ENCODE results near the gene B9D1. TPM values are rescaled to one million over a fixed set of nuclear protein-coding genes. Genes with fewer than 3 reads are reported as not detected.
A peak's percentile ranks its signal among the peaks of the same experiment; 100 is the strongest.

B9D1 gene
- polyA plus RNA-seq, 1 of the 3 experiments (the other 2 are of a cell fraction) = 81.6 TPM

- TF ChIP-seq RAD21 (IDR thresholded peaks at IDR 0.05; ENCODE audit: low read length) (no peak), FOXJ3 (CRISPR knock-in tag; IDR thresholded peaks at IDR 0.05) (no peak), MEF2A (IDR thresholded peaks at IDR 0.05; ENCODE audit: borderline replicate concordance, low read depth) (no peak), PBX3 (IDR thresholded peaks at IDR 0.05) (no peak), EP300 (IDR thresholded peaks at IDR 0.05; ENCODE audit: borderline replicate concordance in 1 of 2, low read depth in 1 of 2, low read length in 1 of 2) (no peak), EZH2phosphoT487 (IDR thresholded peaks at IDR 0.05; ENCODE audit: borderline replicate concordance, low read depth) (no peak), TEAD4 (IDR thresholded peaks at IDR 0.05; ENCODE audit: borderline replicate concordance, insufficient read depth) (no peak), GATA2 (CRISPR knock-in tag; IDR thresholded peaks at IDR 0.05) (no peak), JUND (IDR thresholded peaks at IDR 0.05) (no peak), ELF1 (IDR thresholded peaks at IDR 0.05) (no peak), FOSL2 (IDR thresholded peaks at IDR 0.05; ENCODE audit: borderline replicate concordance, low read depth) (no peak), MAX (IDR thresholded peaks at IDR 0.05; ENCODE audit: low read depth) (no peak), ZBTB33 (IDR thresholded peaks at IDR 0.05; ENCODE audit: borderline replicate concordance, low read depth) (no peak), USF2 (IDR thresholded peaks at IDR 0.05; ENCODE audit: borderline replicate concordance, low read depth, low read length) (no peak), NRF1 (IDR thresholded peaks at IDR 0.05; ENCODE audit: low read depth, low read length) (no peak), IRF3 (IDR thresholded peaks at IDR 0.05; ENCODE audit: low read depth, low read length) (no peak), MXI1 (IDR thresholded peaks at IDR 0.05; ENCODE audit: low read depth, low read length) (no peak)
- no peaks in the 10 kb centered on the region for H3K9me3 ChIP-seq
- H3K4me1 ChIP-seq (ENCODE audit: control insufficient read depth in 1 of 2, insufficient read depth in 2 of 2, low read depth in 1 of 2, low read length in 1 of 2) = peaks cover 13% of the 10 kb centered on the region in 2 experiments; a peak in 3 of 4 replicates
- 93% methylated on average over 2 of the region's 7 CpGs for WGBS (ENCODE audit: low lambda C conversion rate)
- no peaks in the 10 kb centered on the region for H4K20me1 ChIP-seq (ENCODE audit: insufficient read depth)
- ChIA-PET CTCF (interaction anchor here (1.0 to 3.7 kb wide), 5 partner anchors 20 to 104 kb away, joined by 3 to 20 read pairs (median 4); partner anchors contain the start of gene B9D1), POLR2A (interaction anchor here (1.0 kb wide), 1 partner anchor 105 kb away, joined by 3 read pairs; the partner anchor contains the start of gene EPN2)
- H3K9me2 ChIP-seq = no peaks in the 10 kb centered on the region
- H2AFZ ChIP-seq (ENCODE audit: low read depth) = no peak overlapping the region
- no peak overlapping the region for H3K4me3 ChIP-seq (ENCODE audit: low read depth in 2 of 2, low read length in 1 of 2)
- no peaks in the 10 kb centered on the region for H3K79me2 ChIP-seq (ENCODE audit: insufficient read depth)
- no peak overlapping the region for H3K27ac ChIP-seq (ENCODE audit: low read depth in 2 of 2, low read length in 1 of 2)
- H3K36me3 ChIP-seq (replicated peaks in 1 of 2; ENCODE audit: control insufficient read depth in 1 of 2, insufficient read depth in 2 of 2, low read length in 1 of 2) = no peaks in the 10 kb centered on the region
- no peaks in the 10 kb centered on the region for H3K27me3 ChIP-seq (ENCODE audit: insufficient read depth)
- H3K4me2 ChIP-seq = no peak overlapping the region
- peak; percentile 54 for DNase-seq
- peaks cover 16% of the 10 kb centered on the region for H3F3A ChIP-seq (replicated peaks; ENCODE audit: insufficient read depth)
- H3K9ac ChIP-seq = no peak overlapping the region
Measured at GRCh38 chr17:19342611-19343255, 19.8 kb downstream of the B9D1 start.

Data from SK-N-SH (cell line).